Gastroesophageal sphincter (tissue), 3 donors: ENCODE data around the gene SLFN12L.

ENCODE experiments used
- CTCF ChIP-seq, 4 experiments: fragments of 200-600 bp in 2 of 4; fragments of 450-650 bp in 2 of 4; sonication (generic) in 1 of 4; IDR thresholded peaks; one replicate each; pipeline ENCODE4 v1.5.1; 2017 to 2019; ENCODE audit warnings: antibody characterized with exemption in 4 of 4, mild to moderate bottlenecking in 2 of 4, moderate library complexity in 2 of 4
- EP300 ChIP-seq: sonication (generic); formaldehyde crosslinking; IDR thresholded peaks from one replicate; pipeline ENCODE4 v1.6.1; 2017; ENCODE audit warnings: antibody characterized with exemption, mild to moderate bottlenecking
- POLR2A ChIP-seq, 2 donors: fragments of 450-650 bp; IDR thresholded peaks; one replicate each; pipeline ENCODE4 v1.6.1; 2017; ENCODE audit warnings: antibody characterized with exemption in 2 of 2, mild to moderate bottlenecking in 2 of 2, moderate library complexity in 1 of 2
- POLR2AphosphoS5 ChIP-seq: sonication (generic); formaldehyde crosslinking; IDR thresholded peaks from one replicate; pipeline ENCODE4 v1.6.1; 2017; ENCODE audit warnings: antibody characterized with exemption

GRCh38 chr17:35499548-35499947, 37.9 kb downstream of the SLFN12L start:
- TF ChIP-seq CTCF (IDR thresholded peaks at IDR 0.05) = no peak
- TF ChIP-seq POLR2A (IDR thresholded peaks at IDR 0.05) = no peak
- no peak for TF ChIP-seq EP300
- TF ChIP-seq POLR2AphosphoS5 = no peak
